ENCODE measurements around the gene KRTAP23-1. TPM values are rescaled to one million over a fixed set of nuclear protein-coding genes. Genes with fewer than 3 reads are reported as not detected.

The KRTAP23-1 gene

DNA sequence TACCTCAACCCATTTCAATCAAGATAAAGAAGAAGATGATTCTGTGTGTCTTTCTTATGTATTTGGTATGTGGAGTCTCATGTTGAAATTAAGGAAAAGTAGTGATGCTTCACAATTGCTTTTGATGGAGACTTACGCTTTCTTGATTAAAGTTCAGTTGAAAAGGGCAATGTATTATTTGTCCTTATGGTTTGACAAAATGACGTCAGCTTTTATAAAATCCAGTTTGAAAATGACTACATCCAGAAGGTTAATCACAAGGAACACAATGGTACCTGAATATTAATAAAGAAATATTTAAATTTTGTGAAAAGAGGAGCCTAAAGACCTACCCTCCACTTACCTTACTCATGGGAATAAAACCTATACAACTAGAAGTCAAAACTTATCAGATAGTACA is 32.7 kb downstream of the KRTAP23-1 start:
- no peaks in the 10 kb centered on the region for H3K36me3 ChIP-seq (ENCODE audit: control insufficient read depth in 1 of 2, insufficient read depth in 2 of 2, low read depth in 1 of 2, low read length in 2 of 2)
- H3K9me3 ChIP-seq (ENCODE audit: control insufficient read depth, low read length) = no peaks in the 10 kb centered on the region
- no peak overlapping the region for H4K8ac ChIP-seq (ENCODE audit: low read length)
- no peak overlapping the region for H4K91ac ChIP-seq (ENCODE audit: low read length)
- H2AK5ac ChIP-seq (ENCODE audit: low read length, severe bottlenecking) = no peak overlapping the region
- H2BK12ac ChIP-seq (ENCODE audit: low read length in 2 of 2) = no peak overlapping the region
- H3K4me3 ChIP-seq (ENCODE audit: insufficient read depth in 1 of 2, low read depth in 1 of 2, low read length in 2 of 2) = no peak overlapping the region
- DNase-seq = no peak
- no peaks in the 10 kb centered on the region for H3K79me1 ChIP-seq (replicated peaks; ENCODE audit: low read length, poor library complexity, severe bottlenecking)
- no peak overlapping the region for H3K14ac ChIP-seq (ENCODE audit: low read length in 2 of 2)
- H3K4ac ChIP-seq (ENCODE audit: low read depth in 1 of 2, low read length in 2 of 2) = no peak overlapping the region
- H2AFZ ChIP-seq (ENCODE audit: low read depth, low read length) = no peak overlapping the region
- H2BK120ac ChIP-seq (ENCODE audit: low read depth, low read length) = no peak overlapping the region
- H3K23ac ChIP-seq (ENCODE audit: low read length in 2 of 2) = no peak overlapping the region
- no peak overlapping the region for H3K4me2 ChIP-seq (ENCODE audit: low read length, poor library complexity, severe bottlenecking)
- no peak overlapping the region for H2BK5ac ChIP-seq (ENCODE audit: low read depth, low read length, poor library complexity, severe bottlenecking)
- 92% methylated on average over 1 of the region's 2 CpGs for WGBS
- H3K18ac ChIP-seq (ENCODE audit: low read depth in 1 of 2, low read length in 2 of 2) = no peak overlapping the region
- no peaks in the 10 kb centered on the region for H3K27me3 ChIP-seq (ENCODE audit: control insufficient read depth in 1 of 2, insufficient read depth in 1 of 2, low read length in 2 of 2)
- H2BK15ac ChIP-seq (ENCODE audit: low read depth, poor library complexity, severe bottlenecking) = no peak overlapping the region
- H3K9ac ChIP-seq (ENCODE audit: low read length) = no peak overlapping the region
- no peaks in the 10 kb centered on the region for H3K4me1 ChIP-seq (ENCODE audit: control insufficient read depth, insufficient read depth, low read depth, low read length)
- H3K27ac ChIP-seq (ENCODE audit: low read length, poor library complexity, severe bottlenecking) = no peak overlapping the region

DNA sequence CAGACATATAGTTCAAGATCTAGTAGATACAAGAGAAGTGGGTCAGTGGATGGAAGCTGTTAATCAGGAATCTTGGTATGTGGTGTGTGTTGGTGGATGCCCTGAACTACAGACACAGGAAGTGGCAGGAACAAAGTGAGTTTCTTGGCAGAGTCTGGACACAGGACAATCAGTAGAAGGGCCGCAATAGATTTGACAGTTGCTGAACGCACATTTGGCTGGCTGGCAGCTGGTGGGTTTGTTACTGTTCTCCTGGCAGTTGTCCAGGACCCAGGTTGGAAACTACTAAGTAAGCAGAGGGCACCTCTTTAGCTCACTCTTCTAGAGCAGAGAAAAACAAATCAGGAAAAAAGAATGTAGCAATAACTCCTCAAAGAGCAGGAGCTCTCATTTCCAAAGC is 41.5 kb downstream of the KRTAP23-1 start:
- Histone ChIP-seq H3K79me1 (replicated peaks; ENCODE audit: low read length, poor library complexity, severe bottlenecking) (no peaks in the 10 kb centered on the region), H2AFZ (ENCODE audit: low read depth, low read length) (no peak overlapping the region), H3K4me2 (ENCODE audit: low read length, poor library complexity, severe bottlenecking) (no peak overlapping the region), H3K23ac (ENCODE audit: low read length in 2 of 2) (no peak overlapping the region), H3K36me3 (ENCODE audit: control insufficient read depth in 1 of 2, insufficient read depth in 2 of 2, low read depth in 1 of 2, low read length in 2 of 2) (no peaks in the 10 kb centered on the region), H2BK120ac (ENCODE audit: low read depth, low read length) (no peak overlapping the region), H3K14ac (ENCODE audit: low read length in 2 of 2) (no peak overlapping the region), H3K27me3 (ENCODE audit: control insufficient read depth in 1 of 2, insufficient read depth in 1 of 2, low read length in 2 of 2) (no peaks in the 10 kb centered on the region), H3K4ac (ENCODE audit: low read depth in 1 of 2, low read length in 2 of 2) (no peak overlapping the region), H4K8ac (ENCODE audit: low read length) (no peak overlapping the region), H4K91ac (ENCODE audit: low read length) (no peak overlapping the region), H3K9ac (ENCODE audit: low read length) (no peak overlapping the region), H3K9me3 (ENCODE audit: control insufficient read depth, low read length) (no peaks in the 10 kb centered on the region), H3K18ac (ENCODE audit: low read depth in 1 of 2, low read length in 2 of 2) (no peak overlapping the region), H3K4me3 (ENCODE audit: insufficient read depth in 1 of 2, low read depth in 1 of 2, low read length in 2 of 2) (no peak overlapping the region), H2AK5ac (ENCODE audit: low read length, severe bottlenecking) (no peak overlapping the region), H3K4me1 (ENCODE audit: control insufficient read depth, insufficient read depth, low read depth, low read length) (no peaks in the 10 kb centered on the region), H3K27ac (ENCODE audit: low read length, poor library complexity, severe bottlenecking) (no peak overlapping the region), H2BK12ac (ENCODE audit: low read length in 2 of 2) (no peak overlapping the region), H2BK5ac (ENCODE audit: low read depth, low read length, poor library complexity, severe bottlenecking) (no peak overlapping the region), H2BK15ac (ENCODE audit: low read depth, poor library complexity, severe bottlenecking) (no peak overlapping the region)
- no peak for DNase-seq
- 81% methylated on average over 2 of the region's 2 CpGs for WGBS

DNA sequence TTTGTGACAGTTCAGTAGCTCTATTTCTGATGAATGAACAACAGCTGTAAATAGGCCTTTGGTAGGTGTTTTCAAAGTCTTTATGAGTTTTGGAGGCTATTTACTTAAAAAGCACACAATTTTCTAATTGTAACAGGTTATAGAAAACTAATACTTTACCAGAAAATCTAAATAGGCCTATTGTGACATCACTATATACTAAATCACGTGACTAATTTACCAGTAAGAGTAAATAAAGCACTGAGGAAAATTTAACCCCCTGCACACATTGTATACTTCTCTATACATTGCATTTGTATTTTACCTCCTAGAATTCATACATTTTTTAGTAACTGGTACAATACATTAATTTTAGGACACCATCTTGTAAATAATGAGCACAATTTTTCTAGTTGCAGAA is 43.3 kb downstream of the KRTAP23-1 start:
- no peaks in the 10 kb centered on the region for H3K9me3 ChIP-seq (ENCODE audit: control insufficient read depth, low read length)
- H3K4me3 ChIP-seq (ENCODE audit: insufficient read depth in 1 of 2, low read depth in 1 of 2, low read length in 2 of 2) = no peak overlapping the region
- no peak overlapping the region for H3K4me2 ChIP-seq (ENCODE audit: low read length, poor library complexity, severe bottlenecking)
- H3K23ac ChIP-seq (ENCODE audit: low read length in 2 of 2) = no peak overlapping the region
- no peak overlapping the region for H4K91ac ChIP-seq (ENCODE audit: low read length)
- no peak overlapping the region for H3K9ac ChIP-seq (ENCODE audit: low read length)
- H2AK5ac ChIP-seq (ENCODE audit: low read length, severe bottlenecking) = no peak overlapping the region
- no peaks in the 10 kb centered on the region for H3K4me1 ChIP-seq (ENCODE audit: control insufficient read depth, insufficient read depth, low read depth, low read length)
- WGBS = 17% methylated on average over 1 of the region's 1 CpG
- no peak overlapping the region for H2BK12ac ChIP-seq (ENCODE audit: low read length in 2 of 2)
- no peak overlapping the region for H2BK5ac ChIP-seq (ENCODE audit: low read depth, low read length, poor library complexity, severe bottlenecking)
- no peaks in the 10 kb centered on the region for H3K27me3 ChIP-seq (ENCODE audit: control insufficient read depth in 1 of 2, insufficient read depth in 1 of 2, low read length in 2 of 2)
- no peaks in the 10 kb centered on the region for H3K79me1 ChIP-seq (replicated peaks; ENCODE audit: low read length, poor library complexity, severe bottlenecking)
- no peak overlapping the region for H2BK120ac ChIP-seq (ENCODE audit: low read depth, low read length)
- H3K18ac ChIP-seq (ENCODE audit: low read depth in 1 of 2, low read length in 2 of 2) = no peak overlapping the region
- no peak for DNase-seq
- H2BK15ac ChIP-seq (ENCODE audit: low read depth, poor library complexity, severe bottlenecking) = no peak overlapping the region
- H3K36me3 ChIP-seq (ENCODE audit: control insufficient read depth in 1 of 2, insufficient read depth in 2 of 2, low read depth in 1 of 2, low read length in 2 of 2) = no peaks in the 10 kb centered on the region
- no peak overlapping the region for H2AFZ ChIP-seq (ENCODE audit: low read depth, low read length)
- H3K4ac ChIP-seq (ENCODE audit: low read depth in 1 of 2, low read length in 2 of 2) = no peak overlapping the region
- H3K27ac ChIP-seq (ENCODE audit: low read length, poor library complexity, severe bottlenecking) = no peak overlapping the region
- H4K8ac ChIP-seq (ENCODE audit: low read length) = no peak overlapping the region
- no peak overlapping the region for H3K14ac ChIP-seq (ENCODE audit: low read length in 2 of 2)

Small RNAs within 50 kb of the gene (small RNA-seq; reads per million reads assigned to genes)
- gene KRTAP23-1 (ENCODE audit: low read depth) (not detected), gene MIR4327 (ENCODE audit: low read depth) (not detected)
